Measurements from ENCODE around the gene AGPAT1. TPM values are rescaled to one million over a fixed set of nuclear protein-coding genes. Genes with fewer than 3 reads are reported as not detected.
A peak's percentile ranks its signal among the peaks of the same experiment; 100 is the strongest.
"Not testable (repeated sequence)": the region's sequence is repeated elsewhere in the genome, so short reads cannot be mapped to it uniquely, and the experiment has no call there.

Gene AGPAT1
- total RNA-seq, 1 donor from 2014 or later, result 32.9 TPM

DNA sequence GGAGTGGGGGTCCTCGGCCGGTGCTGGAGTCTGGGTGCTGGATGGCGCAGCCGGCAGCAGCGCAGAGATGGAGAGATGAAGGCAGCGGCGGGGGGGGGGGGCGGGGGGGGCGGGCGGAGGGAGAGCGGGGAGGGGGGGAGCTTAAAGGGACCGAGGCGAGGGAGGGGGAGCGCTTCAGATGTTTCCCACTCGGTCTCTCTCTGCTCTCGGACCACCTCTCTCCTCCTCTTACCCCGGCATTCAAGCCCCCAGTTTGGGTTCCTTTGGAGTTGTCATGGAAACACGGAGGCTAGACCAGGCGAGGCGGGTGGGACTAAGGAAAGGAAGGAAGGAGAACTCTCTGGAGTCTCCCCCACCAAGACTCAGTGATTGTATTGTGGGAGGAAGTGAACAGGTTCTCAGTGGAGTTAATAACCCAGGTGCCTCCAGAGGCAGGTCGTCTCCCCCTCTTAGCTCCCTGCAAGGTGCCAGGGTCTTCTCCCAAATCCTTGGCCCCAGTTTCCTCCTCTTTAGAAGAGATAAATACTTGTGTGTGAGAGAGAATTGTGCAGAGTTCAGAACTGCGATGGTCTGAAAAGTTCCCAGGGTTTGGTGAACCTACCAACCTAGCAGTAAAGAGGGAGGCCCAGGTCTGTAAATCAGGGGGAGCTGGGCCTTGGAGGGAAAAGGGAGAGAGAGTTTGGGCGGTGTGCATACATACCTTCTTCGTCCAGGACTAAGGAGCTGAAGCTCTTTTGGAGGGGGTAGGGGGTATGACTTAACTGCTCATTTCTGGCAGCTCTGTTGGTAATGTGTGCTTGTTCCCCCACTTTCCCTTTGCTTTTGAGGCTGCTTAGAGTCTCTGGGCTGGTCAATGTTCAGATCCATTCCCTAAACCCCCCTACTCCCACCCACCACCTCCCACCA, 23.8 kb downstream of the AGPAT1 start, which contains the start of gene PRRT1:
Gene PRRT1, minus strand, starts transcription at position 77 of the 906 bp plus-strand sequence. CDS start 112 bp downstream, outside the sequence.
- Mint-ChIP-seq H3K4me3 (ENCODE audit: low read depth) (peak within 1 kb of the TSS; percentile 28), H3K36me3 (ENCODE audit: low read depth) (no peaks in the 10 kb centered on the region), H3K27ac (no peak within 1 kb of the TSS), H3K4me1 (ENCODE audit: low read depth) (peaks cover 26% of the 10 kb centered on the region), H3K27me3 (ENCODE audit: low read depth) (peaks cover 44% of the 10 kb centered on the region), H3K9me3 (no peaks in the 10 kb centered on the region)
- intact Hi-C loops (cut with micrococcal nuclease), result loop anchor here (5.0 kb wide), 1 partner anchor 35 kb away; no protein-coding TSS in a partner anchor
- DNase-seq (ENCODE audit: low spot score), result no peak

DNA sequence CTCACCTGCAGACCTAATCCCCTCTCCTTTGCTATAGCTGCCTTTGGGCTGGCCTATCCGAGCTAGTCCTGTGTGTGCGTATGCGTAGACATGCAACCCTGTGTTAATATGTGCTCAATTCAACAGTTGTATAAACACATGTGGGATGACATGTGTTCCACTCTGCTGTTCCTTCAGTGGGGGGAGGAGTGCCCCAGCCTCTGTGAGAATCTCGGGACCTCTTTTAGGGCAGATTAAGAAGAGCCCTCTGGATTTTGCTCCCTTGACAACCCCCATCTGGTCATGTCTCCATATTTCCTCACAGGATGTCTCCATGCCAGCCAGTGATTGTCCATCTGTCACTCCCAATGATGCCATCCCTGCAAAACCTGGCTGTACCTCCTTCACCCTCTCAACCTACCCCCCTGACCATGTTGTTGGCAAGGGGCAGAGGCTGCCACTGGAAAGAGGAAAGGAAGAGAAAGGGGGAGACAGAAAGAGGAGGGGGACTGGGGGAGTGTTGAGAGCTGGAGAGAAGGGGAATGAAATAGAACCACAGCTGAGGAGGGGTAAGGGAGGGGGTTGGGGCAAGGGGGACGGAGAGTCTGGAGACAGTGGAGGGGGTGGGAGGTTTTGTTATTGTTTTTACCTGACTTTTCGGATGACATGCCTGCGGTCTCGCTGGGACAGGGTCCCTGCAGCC, 24.6 kb downstream of the AGPAT1 start:
- intact Hi-C loops (cut with micrococcal nuclease), result loop anchor here (5.0 kb wide), 1 partner anchor 34 kb away; no protein-coding TSS in a partner anchor
- H3K4me1 Mint-ChIP-seq (ENCODE audit: low read depth), result peaks cover 26% of the 10 kb centered on the region

DNA sequence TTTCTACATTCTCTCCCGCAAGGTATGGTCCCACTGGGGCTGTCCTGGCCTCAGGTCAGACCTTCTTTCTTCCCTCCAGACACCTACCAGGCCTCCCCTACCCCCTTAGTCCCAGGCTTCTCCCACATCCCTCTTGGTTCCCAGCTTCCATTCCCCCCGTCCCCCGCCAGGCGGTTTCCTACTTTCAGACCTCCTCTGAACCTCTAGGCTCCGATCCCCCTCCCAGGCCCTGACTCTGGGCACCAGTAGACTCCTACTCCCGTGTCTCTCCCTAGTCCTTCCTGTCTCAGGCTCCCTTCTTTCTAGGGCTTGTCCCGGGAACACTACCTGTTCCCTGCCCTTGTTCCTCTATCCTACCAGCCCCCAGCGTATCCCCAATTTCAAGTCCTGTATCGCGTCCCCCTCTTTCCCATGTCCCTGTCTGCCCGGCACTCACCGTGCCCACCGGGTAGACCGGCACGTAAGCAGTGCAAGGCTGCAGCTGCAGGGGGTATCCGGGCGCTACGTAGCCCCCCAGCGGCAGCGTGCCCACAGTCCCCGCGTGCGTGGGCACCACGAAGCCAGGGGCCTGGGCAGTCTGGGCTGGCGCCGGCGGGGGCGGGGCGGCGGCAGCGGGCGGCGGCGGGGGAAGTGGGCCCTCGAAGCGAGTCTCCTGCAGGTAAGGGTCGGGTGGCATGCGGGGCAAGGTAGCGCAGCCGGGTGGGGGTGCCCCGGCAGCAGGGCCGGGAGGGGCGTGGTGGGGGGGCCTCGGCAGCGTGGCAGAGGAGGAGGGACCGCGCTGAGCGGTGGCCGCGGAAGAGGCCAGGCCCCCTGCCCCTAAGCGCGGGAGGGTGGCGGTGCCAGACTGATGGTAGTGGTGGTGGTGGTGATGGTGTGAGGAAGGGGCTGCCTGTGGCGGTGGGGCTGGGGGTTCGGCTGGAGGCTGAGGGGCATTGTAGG, 25.7 kb downstream of the AGPAT1 start:
- intact Hi-C loops (cut with micrococcal nuclease), result loop anchor here (5.0 kb wide), 1 partner anchor 33 kb away; no protein-coding TSS in a partner anchor
- H3K9me3 Mint-ChIP-seq, result no peaks in the 10 kb centered on the region
- H3K27me3 Mint-ChIP-seq (ENCODE audit: low read depth), result peaks cover 58% of the 10 kb centered on the region
- H3K27ac Mint-ChIP-seq, result no peak overlapping the region
- no peak overlapping the region for H3K4me3 Mint-ChIP-seq (ENCODE audit: low read depth)
- H3K4me1 Mint-ChIP-seq (ENCODE audit: low read depth), result peaks cover 22% of the 10 kb centered on the region
- no peak for DNase-seq (ENCODE audit: low spot score)
- H3K36me3 Mint-ChIP-seq (ENCODE audit: low read depth), result no peaks in the 10 kb centered on the region

More for the DNA sequence above, 24.6 kb downstream of the AGPAT1 start:
- no peaks in the 10 kb centered on the region for H3K9me3 Mint-ChIP-seq
- no peak overlapping the region for H3K27ac Mint-ChIP-seq
- peaks cover 52% of the 10 kb centered on the region for H3K27me3 Mint-ChIP-seq (ENCODE audit: low read depth)
- H3K36me3 Mint-ChIP-seq (ENCODE audit: low read depth), result no peaks in the 10 kb centered on the region
- H3K4me3 Mint-ChIP-seq (ENCODE audit: low read depth), result no peak overlapping the region
- DNase-seq (ENCODE audit: low spot score), result no peak

DNA sequence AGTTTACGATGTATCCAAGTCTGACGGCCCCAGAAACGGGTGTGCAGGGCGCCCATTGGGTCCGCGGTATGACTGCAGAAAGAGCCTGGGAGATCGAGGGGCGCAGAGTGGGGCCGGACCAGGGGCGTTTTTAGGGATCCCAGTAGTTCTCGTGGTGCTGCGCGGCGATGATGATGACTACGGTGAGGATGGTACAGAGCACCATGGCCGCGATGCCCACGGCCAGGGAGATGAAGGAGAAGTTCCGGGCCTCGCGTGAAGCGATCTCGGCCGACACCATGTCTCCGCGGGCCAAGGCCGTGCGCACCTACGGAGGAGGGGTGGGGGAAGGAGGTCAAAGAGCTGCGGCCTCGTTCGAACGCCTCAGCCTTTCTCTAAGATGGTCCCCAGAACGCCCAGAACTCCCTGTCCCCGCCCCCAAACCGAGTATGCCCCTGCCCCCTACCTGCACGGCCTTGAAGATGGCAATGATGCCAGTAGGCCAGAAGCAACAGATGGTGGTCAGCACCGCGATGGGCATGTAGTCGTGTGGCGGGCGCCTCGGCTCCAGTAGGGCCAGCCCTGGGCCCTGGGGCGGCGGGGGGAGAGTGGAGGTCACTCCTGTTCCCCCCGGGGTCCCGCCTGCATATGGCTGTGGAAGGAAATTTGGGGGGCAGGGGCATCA, 26.7 kb downstream of the AGPAT1 start:
- Mint-ChIP-seq H3K4me3 (ENCODE audit: low read depth) (peak overlapping the region; percentile 78), H3K36me3 (ENCODE audit: low read depth) (no peaks in the 10 kb centered on the region), H3K9me3 (no peaks in the 10 kb centered on the region), H3K27me3 (ENCODE audit: low read depth) (peaks cover 59% of the 10 kb centered on the region), H3K4me1 (ENCODE audit: low read depth) (peaks cover 18% of the 10 kb centered on the region), H3K27ac (no peak overlapping the region)
- intact Hi-C loops (cut with micrococcal nuclease), result no loop called here
- DNase-seq (ENCODE audit: low spot score), result no peak

DNA sequence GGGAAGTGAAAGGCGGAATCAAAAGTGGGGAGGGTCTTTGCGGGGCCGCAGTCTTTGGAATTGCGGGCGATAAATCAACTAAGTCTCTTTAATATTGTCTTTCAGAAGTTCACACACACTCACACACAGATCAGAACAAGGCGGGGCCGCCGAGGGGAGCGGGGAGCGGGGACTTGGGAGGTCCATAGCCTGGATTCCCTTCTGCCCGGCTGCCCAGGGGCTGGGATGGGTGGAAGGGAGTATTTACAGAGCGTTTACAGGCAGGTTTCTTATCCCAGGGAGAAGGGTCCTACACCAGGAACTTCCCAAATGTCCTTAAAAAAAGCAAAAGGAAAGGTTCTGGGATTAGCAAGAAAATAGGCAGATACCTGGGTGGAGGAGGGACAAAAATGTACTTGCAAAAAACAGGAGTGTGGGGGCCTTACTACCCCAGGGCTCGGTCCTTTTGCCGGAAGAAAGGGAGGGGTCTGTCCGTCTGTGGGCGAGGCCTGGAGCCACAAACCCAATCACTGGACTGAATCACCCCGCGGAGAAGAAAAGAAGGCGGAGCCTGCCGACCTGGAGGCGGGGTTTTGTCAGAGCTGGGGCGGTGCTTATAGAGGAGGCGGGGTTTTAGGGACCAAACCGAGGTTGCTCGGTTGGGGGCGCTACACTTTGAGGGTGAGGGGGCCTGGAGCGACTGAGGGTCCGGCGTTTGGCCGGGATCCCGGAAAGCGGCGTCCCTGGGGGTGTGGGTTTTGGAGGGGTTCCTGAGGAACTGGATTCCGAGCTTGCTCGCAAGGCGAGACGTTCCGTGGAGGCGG, 27.4 kb downstream of the AGPAT1 start:
- Mint-ChIP-seq H3K4me3 (ENCODE audit: low read depth) (peak overlapping the region; percentile 78), H3K27me3 (ENCODE audit: low read depth) (peaks cover 59% of the 10 kb centered on the region), H3K27ac (no peak overlapping the region), H3K9me3 (no peaks in the 10 kb centered on the region), H3K4me1 (ENCODE audit: low read depth) (peaks cover 18% of the 10 kb centered on the region), H3K36me3 (ENCODE audit: low read depth) (no peaks in the 10 kb centered on the region)
- DNase-seq (ENCODE audit: low spot score), result peak; percentile 60
- intact Hi-C loops (cut with micrococcal nuclease), result no loop called here

DNA sequence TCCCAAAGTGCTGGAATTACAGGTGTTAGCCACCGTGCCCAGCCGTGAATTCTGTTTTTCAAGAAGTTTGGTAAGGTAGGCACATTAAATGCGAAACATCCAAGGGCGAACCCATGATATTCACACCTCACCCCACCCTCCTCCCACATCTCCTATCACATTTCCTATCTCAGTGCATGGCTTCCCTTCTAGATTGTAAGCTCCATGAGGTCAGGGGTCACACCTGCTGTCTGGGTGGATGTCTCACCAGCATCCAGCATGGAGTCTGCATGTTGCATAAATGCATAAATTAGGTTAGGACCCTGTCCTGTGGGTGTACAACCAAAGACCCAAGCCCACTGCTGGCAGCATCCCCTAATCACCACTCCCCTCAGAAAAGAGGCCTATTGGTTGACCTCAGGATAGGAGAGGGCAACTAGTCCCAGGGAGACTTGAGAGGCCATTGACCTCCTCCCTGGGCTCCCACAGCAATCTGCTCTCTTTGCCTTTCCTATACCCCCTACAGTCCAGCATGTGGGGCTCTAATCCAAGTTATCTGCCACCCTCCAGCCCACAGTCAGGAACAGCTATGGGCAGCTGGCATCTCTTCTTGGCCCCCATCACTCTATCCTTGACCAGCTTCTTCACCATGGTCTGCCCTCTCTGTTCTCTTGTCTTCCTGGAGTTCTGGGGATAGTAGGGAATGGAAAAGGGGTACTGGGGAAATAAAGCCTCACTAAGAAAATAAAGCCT, 28.3 kb downstream of the AGPAT1 start:
- H3K9me3 Mint-ChIP-seq, result no peaks in the 10 kb centered on the region
- intact Hi-C loops (cut with micrococcal nuclease), result no loop called here
- H3K4me1 Mint-ChIP-seq (ENCODE audit: low read depth), result peaks cover 13% of the 10 kb centered on the region
- no peak overlapping the region for H3K4me3 Mint-ChIP-seq (ENCODE audit: low read depth)
- no peak overlapping the region for H3K27ac Mint-ChIP-seq
- H3K36me3 Mint-ChIP-seq (ENCODE audit: low read depth), result no peaks in the 10 kb centered on the region
- H3K27me3 Mint-ChIP-seq (ENCODE audit: low read depth), result peaks cover 51% of the 10 kb centered on the region
- DNase-seq (ENCODE audit: low spot score), result no peak

DNA sequence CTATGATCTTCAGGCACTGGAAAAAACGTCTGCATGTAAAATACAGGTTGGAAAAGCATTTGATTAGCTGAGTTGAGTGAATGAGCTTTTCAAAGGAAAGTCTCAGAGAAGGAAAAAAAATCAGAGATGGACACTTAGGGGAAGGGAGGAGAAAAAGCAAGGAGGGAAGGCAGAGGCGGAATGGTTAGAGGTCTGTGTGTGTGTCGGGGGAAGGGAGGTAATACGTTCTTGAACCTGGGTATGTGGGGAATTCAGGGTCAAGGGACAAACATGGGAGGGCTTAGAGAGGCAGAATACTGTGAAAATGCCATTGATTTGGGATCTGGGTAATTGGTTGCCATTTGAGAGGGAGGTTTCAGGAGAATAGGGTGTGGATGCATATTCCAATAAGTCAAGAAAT, 29.2 kb downstream of the AGPAT1 start:
- peaks cover 13% of the 10 kb centered on the region for H3K4me1 Mint-ChIP-seq (ENCODE audit: low read depth)
- H3K4me3 Mint-ChIP-seq (ENCODE audit: low read depth), result no peak overlapping the region
- H3K27ac Mint-ChIP-seq, result no peak overlapping the region
- intact Hi-C loops (cut with micrococcal nuclease), result no loop called here
- H3K36me3 Mint-ChIP-seq (ENCODE audit: low read depth), result no peaks in the 10 kb centered on the region
- DNase-seq (ENCODE audit: low spot score), result no peak
- H3K27me3 Mint-ChIP-seq (ENCODE audit: low read depth), result peaks cover 47% of the 10 kb centered on the region
- H3K9me3 Mint-ChIP-seq, result no peaks in the 10 kb centered on the region

DNA sequence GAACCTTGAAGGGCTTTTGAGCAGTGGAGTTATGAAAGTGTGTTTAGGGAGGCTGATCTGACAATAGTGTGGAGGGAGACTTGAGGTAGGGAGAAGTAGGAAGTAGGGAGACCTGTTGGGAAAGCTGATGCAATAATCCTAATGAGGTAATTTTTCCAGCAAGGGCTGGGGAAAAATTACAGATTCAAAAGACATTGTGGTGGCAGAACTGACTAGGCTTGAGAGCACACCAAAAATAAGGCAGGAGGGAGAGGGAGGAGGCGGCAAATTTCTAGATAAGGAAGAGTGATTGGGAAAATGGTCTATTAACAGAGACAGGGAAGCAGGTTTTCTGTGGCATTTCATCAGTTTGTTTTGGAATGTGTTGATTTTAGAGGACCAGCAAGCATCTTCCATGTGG, 29.6 kb downstream of the AGPAT1 start:
- peaks cover 48% of the 10 kb centered on the region for H3K27me3 Mint-ChIP-seq (ENCODE audit: low read depth)
- H3K4me3 Mint-ChIP-seq (ENCODE audit: low read depth), result no peak overlapping the region
- no peaks in the 10 kb centered on the region for H3K36me3 Mint-ChIP-seq (ENCODE audit: low read depth)
- H3K4me1 Mint-ChIP-seq (ENCODE audit: low read depth), result peaks cover 13% of the 10 kb centered on the region
- DNase-seq (ENCODE audit: low spot score), result no peak
- intact Hi-C loops (cut with micrococcal nuclease), result no loop called here
- H3K27ac Mint-ChIP-seq, result no peak overlapping the region
- no peaks in the 10 kb centered on the region for H3K9me3 Mint-ChIP-seq

DNA sequence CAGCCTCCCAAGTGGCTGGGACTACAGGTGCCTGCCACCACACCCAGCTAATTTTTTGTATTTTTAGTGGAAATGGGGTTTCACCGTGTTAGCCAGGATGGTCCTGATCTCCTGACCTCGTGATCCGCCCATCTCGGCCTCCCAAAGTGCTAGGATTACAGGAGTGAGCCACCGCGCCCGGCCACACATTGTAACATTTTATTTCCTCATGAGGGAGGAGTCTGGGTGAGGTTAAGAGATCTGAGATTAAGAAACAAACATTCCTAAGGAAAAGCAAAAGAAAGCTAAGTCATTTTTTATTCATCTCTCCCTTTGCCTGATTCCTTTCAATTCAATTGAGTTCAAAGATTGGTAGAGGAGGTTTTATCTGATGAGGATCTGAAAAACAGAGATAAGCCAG, 31.6 kb downstream of the AGPAT1 start:
- DNase-seq (ENCODE audit: low spot score); H3K36me3 Mint-ChIP-seq (ENCODE audit: low read depth); intact Hi-C loops (cut with micrococcal nuclease): not testable (repeated sequence)

DNA sequence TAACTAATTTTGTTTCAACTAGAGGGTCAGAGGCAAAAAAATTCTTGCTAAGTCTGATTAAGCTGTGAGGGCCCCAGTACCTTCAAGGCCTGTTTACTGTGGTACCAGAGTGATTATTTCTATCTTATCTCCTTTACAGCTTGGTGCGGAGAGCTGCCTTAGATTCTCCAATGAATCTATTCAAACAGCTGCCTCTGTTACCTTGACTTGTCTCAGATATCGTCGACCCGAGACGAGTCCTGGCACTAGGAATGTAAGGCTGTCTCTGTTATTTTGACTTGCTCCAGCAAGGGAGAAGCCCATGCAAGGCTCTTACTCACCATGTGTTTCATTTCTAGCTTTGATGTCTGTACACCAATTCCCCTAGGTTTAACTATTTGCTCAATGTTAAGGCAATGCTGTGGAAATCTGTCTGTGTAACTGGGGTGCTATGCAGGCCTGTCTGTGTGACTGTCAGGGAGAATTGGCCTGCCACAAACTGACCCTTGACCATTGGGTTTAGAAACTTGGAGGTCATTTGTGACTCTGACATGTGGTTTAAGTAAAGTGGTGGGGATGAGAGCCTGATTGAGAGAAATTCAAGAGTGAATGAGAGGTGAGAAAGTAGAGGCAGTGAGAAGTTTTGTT, 35.4 kb downstream of the AGPAT1 start:
- peaks cover 10% of the 10 kb centered on the region for H3K27me3 Mint-ChIP-seq (ENCODE audit: low read depth)
- no peaks in the 10 kb centered on the region for H3K4me1 Mint-ChIP-seq (ENCODE audit: low read depth)
- H3K4me3 Mint-ChIP-seq (ENCODE audit: low read depth), result no peak overlapping the region
- no peaks in the 10 kb centered on the region for H3K36me3 Mint-ChIP-seq (ENCODE audit: low read depth)
- DNase-seq (ENCODE audit: low spot score), result no peak
- H3K27ac Mint-ChIP-seq, result no peak overlapping the region
- H3K9me3 Mint-ChIP-seq, result no peaks in the 10 kb centered on the region
- intact Hi-C loops (cut with micrococcal nuclease), result no loop called here

More for the DNA sequence above, 31.6 kb downstream of the AGPAT1 start:
- not testable (repeated sequence) for H3K27ac Mint-ChIP-seq; H3K9me3 Mint-ChIP-seq; H3K4me3 Mint-ChIP-seq (ENCODE audit: low read depth)
- H3K27me3 Mint-ChIP-seq (ENCODE audit: low read depth), result peaks cover 40% of the 10 kb centered on the region
- H3K4me1 Mint-ChIP-seq (ENCODE audit: low read depth), result peaks cover 10% of the 10 kb centered on the region

All from activated T-helper 2 cell treated with anti-CD3 and anti-CD28 coated beads, Interferon-gamma antibody, Interleukin-2, Interleukin-4, amounts not matched to agents 10 μg/mL and 5 μg/mL and 100 μg/mL, durations not matched to agents 14 hours and 24 hours and 36 hours (primary cell).